Activated CD4-positive, CD25-positive, alpha-beta regulatory T cell treated with anti-CD3 and anti-CD28 coated beads, Interleukin-2, amount 50 U/mL, for 16 hours (primary cell): ENCODE measurements around the gene CORIN.

Experiments used
- DNase-seq: peaks from one replicate; pipeline ENCODE4 v3.0.0-alpha.2; 2020; ENCODE audit warnings: low read depth, low spot score

The CORIN gene

DNA sequence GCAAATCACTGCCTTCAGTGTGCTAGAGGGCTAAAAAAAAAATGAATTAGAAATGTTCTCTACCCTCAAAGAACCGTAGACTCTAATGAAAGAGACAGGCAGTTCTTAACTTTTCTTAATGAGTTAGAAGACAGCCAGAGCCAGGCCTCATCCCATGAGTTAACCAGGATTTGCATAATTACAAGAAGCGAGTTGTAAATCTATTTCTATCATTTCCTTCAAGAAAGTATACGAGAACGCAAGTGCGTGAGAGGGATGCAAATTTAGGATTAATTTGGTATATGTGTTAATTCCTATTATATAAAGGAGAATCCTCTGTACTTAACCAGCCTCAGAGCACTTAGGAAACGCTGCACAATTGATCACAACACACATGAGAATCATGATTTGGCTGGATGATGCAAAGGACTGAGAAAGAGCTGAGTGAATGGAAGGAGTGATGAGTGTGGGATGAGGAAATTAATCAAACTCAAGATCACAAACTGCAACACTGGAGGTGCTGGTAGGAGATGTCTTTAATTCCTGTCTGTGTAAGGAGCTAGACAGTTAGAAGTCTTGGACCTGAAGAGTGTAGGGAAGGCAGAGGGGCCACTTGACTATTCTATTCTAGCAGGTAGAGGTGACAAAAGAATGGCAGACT, 195.6 kb downstream of the CORIN start:
- DNase-seq, result no peak

DNA sequence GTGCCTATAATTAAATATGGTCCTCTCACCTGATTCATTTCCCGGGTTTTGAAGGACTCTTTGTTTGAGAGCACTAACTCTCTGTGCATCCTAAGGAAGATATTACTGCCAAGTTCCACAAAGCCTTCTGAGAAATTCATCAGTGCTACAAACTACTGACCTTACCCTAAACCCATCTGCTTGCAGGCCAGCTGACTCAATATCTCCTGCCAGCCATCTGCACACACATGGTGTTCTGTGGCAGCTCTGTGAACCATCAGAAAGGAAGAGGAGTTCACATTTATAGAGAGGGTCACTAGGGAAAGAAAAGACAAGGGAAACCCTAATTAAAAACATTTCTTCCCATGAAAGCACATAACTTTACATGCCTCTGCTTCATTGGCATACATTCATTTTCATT, 196.1 kb downstream of the CORIN start:
- DNase-seq, result no peak

DNA sequence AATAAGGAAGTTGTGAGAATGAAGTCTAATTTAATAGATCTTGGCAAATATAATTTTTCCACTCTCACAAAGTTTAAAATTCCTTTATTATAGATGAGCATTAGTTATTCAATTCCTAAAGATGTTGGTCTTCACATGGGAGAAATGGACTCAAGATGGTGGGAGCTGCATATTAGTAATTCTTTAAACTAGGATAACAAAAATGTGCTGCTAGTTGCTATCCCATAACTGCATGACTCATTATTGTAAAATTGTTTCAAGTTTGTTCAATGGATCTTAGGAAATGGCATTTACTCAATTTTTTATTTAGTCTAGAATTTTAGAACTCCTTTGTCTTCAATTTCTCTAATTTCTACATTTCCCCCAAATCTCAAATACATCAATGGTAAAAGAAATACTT, 197.0 kb downstream of the CORIN start:
- no peak for DNase-seq

DNA sequence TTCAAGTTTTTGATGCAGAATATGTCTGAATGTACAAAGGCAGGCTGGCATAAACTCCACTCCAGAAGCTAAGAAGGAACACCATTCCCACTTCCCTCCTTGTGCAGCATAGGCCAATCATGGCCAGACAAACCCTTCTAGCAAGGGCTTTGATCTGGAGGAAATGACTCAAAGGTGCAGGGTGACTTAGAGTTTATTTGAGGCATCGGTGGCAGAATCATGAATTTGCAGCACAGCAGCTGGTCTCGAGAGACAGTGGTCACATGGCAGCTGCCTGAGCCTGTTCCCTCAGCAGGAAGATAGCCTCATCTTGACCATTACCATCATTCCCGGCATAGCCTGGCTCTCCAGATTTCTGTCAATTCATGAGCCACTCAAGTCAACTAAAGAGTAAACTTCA, 198.3 kb downstream of the CORIN start:
- DNase-seq, result no peak

DNA sequence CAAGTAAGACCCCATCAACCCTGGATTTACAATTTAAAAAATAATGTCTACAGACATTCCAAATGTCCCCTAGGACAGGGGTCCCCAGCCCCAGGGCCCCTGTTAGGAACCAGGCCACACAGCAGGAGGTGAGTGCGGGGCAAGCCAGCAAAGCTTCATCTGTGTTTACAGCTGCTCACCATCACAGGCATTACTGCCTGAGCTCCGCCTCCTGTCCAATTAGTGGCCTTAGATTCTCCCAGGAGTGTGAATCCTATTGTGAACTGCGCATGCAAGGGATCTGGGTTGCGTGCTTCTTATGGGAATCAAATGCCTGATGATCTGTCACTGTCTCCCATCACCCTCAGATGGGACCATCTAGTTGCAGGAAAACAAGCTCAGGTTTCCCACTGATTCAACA, 206.7 kb downstream of the CORIN start:
- no peak for DNase-seq

DNA sequence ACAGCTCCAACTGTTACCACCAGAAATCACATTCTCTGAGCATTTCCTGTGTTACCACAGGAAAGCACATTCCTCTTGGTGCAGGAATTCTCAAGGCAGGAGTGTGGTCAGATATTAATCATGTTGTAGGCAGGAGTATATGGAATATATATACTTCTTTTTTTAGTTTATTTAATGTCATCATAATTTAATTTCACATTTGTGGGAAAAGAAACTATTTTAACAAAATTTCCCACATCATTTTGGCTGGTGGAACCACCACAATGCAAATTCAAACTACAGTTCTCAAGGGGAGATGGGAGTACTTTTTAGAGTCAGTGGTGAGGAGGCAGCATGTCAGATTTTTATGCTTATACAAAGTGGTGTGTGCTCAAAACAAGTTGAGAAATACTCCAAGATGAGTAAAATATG, 213.8 kb downstream of the CORIN start:
- no peak for DNase-seq

DNA sequence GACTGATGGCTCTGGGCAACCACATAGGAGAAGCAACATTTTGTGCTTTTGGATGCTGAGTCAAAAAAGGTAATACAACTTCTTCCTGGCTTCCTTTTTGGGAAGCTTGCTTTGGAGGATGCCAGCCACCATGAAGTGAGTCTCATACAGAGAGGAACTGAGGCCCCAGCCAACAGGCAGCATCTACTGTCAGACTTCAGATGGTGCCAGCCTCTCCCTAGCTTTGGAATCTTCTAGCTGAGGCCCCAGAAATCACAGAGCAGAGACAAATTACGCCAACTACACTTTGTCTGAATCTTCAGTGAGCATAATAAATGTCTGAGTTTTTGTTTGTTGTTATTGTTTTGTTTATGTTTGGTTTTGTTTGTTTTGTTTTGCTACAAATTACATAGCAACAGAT, 216.7 kb downstream of the CORIN start:
- no peak for DNase-seq

DNA sequence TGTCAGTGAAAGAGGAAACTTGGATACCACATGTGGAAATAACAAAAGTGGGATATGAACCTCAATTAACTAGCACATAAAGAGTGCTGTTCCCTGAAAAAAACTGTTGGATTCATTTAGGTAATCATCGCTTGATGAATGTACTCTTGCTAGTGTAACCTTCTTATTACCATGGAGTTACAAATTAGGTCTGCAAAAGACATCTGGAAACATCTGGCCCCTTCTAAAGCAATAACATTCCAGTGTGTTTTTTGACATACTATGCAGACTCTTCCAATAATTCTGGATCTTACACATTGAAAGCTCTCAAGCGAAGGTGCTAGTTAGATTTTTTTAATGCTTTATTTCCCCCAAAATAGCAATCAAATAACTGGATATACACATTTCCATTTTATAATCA, 218.2 kb downstream of the CORIN start:
- no peak for DNase-seq

DNA sequence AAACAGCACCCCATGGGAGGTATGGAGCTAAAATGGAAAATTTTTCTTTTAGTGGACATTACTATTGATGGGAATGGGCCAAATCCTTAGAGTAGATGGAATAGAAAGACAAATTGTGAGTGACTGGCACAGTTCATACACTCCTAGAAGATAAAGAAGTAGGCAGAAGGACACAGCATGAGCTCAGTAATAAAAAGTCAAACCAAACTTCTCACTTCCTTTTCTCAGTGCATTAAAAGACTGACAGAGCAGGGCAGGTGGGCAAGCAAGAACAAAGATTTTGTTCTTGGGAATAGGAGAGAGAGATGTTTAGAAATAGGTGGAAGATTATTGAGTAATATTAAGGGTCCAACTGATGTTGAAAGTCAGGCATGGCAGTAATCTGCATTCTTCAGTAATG, 220.3 kb downstream of the CORIN start:
- no peak for DNase-seq

DNA sequence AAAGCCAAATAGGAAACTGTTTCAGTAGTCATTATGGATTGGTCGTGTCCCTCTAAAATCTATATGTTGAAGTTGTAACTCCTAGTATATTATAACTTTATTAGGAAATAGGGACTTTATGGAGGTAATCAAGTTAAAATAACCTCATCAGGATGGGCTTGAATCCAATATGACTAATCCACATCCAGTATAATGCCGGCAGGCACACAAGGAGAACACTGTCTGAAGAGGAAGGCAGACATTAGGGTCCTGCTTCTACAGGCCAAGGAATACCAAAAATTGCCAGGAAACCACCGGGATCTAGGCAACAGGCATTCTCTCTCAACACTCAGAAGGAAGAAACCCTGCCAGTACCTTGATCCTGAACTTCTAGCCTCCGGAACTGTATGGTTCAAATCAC, 222.5 kb downstream of the CORIN start:
- DNase-seq, result no peak

DNA sequence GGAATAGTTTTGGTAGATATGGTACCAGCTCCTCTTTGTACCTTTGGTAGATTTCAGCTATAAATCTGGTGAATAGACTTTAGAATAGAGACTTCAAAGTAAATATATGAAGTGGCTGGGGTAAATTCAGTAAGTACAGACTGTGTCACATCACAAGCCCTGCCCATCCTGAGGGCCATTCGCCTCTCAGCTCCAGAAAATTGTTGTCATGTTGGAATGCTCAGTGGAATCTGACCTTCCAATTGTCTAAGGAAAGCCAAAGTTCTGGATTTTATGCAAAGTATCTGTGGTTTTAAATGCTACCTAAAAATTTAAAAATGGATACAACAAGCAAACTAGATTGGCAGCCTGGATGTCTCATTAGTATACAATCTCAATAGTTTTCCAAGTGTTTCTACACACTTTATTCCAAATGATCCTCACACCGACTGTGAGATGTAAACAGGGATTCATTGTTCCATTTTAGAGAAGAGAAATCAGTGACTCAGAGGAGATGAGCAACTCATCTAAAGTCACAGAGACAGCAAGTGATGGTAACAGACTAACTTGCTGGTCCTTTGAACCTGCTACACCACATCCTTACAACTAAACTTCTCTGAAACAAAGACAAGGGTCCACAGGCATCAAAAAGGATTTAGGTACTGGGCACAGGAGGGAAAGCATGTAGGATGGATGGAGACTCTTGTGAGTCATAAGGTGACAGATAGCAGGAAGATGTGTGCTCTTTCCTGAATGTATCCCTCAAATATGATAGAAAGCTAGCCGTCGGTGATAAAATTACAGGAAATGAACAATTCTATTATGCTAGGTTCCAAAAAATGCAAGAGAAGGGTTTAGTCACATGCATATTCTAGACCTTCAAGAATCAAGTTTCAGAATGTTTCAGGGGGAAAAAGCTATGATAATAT, 225.5 kb downstream of the CORIN start:
- DNase-seq, result no peak

DNA sequence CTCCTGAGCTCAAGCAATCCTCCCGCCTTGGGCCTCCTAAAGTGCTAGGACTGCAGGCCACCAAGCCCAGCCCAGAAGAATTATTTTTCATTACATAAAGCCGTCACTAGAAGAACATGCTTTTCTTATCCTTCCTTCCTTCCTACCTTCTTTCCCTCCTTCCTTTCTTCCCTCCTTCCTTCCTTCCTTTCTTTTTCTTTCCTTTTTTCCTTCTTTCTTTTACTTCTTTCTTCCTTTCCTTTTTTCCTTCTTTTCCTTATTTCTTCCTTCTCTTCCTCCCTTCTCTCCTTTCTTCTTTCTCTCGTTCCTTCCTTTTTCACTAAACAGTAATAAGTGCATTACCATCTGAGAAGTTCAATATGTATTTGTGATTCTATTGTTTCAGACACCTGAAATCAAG, 231.4 kb downstream of the CORIN start:
- DNase-seq, result no peak

DNA sequence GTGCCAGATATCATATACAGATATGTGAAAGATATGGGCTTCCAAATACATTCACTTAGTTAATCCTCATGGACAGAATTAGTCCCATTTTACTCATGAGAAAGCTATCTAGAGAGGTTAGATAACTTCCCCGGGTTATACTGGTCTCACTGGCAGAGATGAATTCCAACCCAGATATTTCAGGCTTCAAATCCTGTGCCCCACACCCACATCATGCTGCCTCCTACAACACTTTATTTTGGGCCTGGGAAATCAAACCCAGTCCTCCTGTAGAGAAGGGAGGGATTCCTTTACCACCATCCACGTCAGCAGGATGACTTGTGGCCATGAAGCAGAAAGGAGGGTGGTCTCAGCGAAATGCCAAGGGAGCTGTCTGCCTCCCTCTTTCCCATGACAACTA, 239.0 kb downstream of the CORIN start:
- no peak for DNase-seq

DNA sequence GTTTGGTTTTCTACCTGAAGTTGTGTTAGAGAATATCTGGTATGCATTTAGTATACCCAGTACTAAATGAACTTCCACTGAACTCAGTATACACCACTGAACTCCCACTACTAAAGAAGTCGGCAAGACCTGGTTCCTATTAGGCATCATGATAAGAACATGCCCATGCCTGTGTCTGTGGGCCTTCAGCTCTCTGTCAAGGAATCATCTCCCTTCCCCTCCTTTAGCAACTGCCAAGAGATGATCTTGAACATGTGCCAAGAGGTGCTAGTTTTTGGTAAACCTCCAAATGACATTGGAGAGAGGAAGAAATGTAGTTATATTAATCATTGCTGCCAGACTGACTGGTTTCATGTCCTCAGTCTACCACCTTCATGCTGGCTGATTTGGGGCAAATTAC, 239.5 kb downstream of the CORIN start:
- DNase-seq, result no peak

DNA sequence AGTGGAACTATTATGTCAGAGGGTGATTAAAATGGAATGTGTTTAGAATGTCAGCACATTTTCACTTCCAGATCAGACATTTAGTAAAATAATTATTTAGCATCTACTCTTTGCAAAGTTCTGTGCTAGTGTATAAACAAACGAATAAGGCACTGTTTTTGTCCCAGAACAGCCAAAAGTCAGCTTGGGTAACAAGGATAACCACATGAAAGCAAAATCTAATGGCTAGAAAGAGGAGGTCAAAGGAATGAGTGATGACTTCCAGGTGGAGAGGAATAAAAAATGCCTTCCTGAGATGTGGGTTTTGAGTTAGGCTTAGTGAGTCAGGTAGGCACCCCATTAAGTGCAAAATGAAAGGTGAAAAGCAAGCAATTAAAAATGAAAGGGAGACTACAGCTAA, 240.2 kb downstream of the CORIN start:
- DNase-seq, result no peak

DNA sequence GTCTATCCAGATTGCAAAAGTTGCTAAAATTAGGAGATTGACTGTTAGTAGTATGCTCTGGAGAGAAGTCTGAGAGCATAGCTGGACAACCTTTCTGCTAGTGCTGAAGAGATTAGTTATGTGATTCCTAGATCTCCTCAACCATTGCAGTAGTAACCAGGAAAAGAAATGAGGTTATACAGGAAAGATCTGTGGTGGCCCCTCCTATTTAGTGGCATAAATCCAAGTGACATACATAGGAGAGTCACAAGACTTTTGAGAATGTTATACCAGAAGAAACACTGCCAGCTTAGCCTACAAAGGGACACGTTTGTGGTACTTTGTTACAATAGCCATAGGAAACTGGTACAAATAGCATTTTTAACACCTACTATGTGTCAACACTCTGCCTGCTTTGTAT, 247.5 kb downstream of the CORIN start:
- no peak for DNase-seq

DNA sequence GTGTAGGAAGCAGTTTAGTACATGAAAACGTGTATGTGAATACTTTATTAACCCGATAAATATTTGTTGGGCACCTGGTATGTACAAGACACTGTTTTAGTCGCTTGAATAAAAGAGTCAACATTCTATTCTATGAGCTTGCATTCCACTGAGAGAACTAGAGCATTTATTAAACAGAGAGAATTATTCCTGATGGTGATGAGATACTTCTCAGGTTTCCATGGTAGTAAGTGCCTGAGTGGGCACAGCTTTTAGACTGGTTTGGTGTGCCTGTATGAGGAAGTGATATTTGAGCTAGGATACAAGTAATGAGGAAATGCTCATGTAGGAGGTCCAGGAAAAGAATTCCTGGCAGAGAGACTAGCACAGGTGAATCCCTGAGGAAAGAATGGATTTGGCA, 258.6 kb downstream of the CORIN start:
- DNase-seq, result no peak

DNA sequence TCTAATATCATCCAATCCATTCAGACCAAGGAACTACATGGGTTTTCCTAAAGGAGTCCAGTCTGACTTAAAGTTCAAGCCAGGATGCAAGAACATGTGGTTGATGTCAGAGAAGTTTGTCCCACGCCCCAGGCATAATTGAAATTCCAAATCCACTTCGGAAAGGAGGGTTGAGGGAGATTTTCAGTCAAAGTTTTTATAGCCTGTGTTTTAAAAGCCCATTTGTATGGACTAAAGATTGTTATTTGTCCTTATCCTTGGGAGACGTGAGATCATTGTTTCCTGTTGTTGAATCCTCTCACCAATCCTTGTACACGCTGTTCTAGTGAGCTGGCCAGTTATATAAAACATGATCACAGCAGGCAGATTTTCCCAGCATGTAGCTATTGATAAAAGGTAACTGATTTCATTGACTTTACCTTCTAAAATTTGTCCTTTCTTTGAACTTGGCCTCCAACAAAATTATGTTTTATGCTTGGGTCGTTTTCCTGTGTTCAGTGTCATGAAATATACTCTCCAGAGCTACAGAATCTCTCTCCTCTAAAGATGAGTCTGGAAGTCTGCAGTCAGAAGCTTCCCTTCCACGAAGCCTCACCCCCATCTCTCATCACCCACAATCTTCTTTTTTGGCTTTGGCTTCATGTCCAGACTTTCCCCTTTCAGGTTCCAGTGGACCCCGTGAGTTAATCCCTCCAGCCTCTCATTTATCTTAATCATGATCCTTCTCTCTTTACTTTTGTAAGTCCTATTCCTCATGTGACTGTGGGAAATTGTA, 259.9 kb downstream of the CORIN start:
- no peak for DNase-seq

DNA sequence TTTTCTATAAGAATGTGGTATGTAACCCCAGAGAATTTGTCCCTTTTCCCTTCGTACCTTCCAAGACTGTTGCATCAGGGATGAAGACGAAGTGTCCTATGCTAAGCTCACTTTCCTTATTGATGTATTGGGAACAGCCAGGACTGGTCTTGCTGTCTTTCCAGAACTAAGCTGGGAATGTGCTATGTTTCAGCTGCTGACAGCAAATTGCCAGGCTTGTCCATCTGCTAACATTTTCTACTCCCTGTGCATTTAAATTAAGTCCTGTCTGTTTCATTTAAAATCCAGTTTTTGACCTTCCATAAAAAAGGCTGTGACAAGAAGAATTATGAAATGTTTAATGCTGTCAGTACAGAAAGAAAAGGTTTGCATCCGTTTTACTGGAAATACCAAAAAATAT, 264.9 kb downstream of the CORIN start:
- no peak for DNase-seq

DNA sequence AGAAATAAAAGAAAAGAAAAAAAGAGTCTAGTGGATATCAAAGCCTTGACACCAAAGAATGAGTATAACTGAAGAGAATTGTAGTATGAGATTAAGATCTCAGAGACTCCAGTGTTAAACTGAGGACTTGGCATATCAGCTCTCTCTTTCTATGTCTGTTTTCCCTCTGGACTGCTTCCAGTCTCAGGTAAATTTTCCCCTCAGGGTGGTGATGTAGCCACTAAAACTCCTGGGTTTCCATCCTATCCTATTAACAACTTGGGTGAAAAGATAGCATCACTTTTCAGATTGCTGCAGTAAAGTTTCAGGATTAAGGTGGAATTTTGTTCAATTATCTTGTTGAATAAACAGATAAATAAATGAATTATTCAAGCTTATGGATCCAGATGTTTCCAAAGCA, 267.1 kb downstream of the CORIN start:
- no peak for DNase-seq

DNA sequence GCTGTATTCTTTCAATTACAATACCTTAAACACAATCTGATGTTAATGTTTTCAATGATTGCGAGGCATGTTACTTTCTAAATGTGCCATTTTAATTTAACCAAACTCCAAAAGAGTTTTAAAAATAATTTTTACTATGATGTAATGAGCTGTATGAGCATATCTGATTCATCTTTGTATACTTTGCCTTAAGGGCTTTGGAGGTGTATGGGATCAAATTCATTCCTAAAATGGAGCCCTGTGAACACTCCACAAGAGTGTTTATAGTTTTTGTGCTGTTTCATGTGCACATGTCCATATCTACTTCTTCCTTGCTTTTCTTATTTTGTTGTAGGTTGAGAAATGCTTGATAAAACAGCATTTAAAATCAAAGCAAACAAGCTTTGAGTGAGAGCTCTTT, 270.4 kb downstream of the CORIN start:
- no peak for DNase-seq

DNA sequence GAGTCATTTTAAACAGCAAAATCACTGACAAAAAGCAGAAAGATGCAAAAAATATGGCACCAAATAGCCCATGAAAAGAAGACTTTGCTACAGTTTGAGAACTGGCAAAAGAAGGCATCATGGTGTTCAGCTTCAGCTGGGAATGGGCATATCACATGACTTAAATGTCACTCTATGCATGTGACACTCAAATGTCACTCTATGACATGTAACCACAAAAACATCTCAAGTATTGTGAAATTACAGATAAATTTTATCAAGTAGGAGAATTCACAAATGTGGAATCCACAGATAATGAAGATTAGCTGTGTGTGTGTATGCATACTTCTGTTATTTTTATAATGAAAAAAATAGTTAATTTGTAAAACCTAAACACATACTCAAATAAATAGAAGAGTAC, 270.9 kb downstream of the CORIN start:
- DNase-seq, result no peak

DNA sequence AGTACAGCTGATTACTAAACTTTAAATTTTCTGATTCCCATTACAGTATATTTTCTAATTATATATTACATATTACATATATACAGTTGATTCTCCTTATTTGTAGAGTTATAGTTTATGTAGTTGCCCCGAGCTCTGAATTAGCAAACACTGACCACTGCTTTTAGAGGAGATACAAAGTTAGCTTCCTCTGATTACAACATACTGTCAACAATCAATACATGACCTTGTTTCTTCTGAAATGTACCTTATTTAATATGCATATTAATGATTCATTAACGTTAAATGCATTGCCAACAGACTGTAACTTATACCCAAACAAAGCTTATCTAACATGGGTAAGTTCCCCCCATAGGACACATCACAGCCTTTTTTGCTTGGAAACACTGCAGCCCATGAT, 271.3 kb downstream of the CORIN start:
- DNase-seq, result no peak
